Measurements from ENCODE around the gene MALRD1. TPM values are rescaled to one million over a fixed set of nuclear protein-coding genes. Genes with fewer than 3 reads are reported as not detected.

MALRD1 gene
- total and polyA plus RNA-seq, 2 donors from 2014 or later: 2.0 to 2.4 TPM

GRCh38 chr10:19493917-19494316 is 445.3 kb downstream of the MALRD1 start:
- DNase-seq (no peak), FAIRE-seq (no peak)
- H3K9ac ChIP-seq (ENCODE audit: low read length in 3 of 3): no peak overlapping the region
- H3K27me3 ChIP-seq (ENCODE audit: control insufficient read depth, insufficient read depth, low read length): no peaks in the 10 kb centered on the region
- no peak overlapping the region for H3K4me3 ChIP-seq (ENCODE audit: low read length in 3 of 3)
- no peak for TF ChIP-seq CTCF (IDR thresholded peaks at IDR 0.05; ENCODE audit: borderline replicate concordance, extremely low read depth, insufficient read depth)
- no peak overlapping the region for H3K27ac ChIP-seq (ENCODE audit: low read depth in 2 of 2, low read length in 2 of 2)
- intact Hi-C loops (cut with DNase I): no loop called here
- no peaks in the 10 kb centered on the region for H3K36me3 ChIP-seq (ENCODE audit: control insufficient read depth in 2 of 3, insufficient read depth in 3 of 3, low read length in 3 of 3)
- no peaks in the 10 kb centered on the region for H3K4me1 ChIP-seq (ENCODE audit: control insufficient read depth in 2 of 3, insufficient read depth in 2 of 3, low read depth in 1 of 3, low read length in 3 of 3)
- peaks cover 0 to 5% (median 0%) of the 10 kb centered on the region in 3 donors for H3K9me3 ChIP-seq (ENCODE audit: control insufficient read depth in 2 of 3, insufficient read depth in 1 of 3, low read length in 3 of 3)

GRCh38 chr10:19497026-19497425 is 448.4 kb downstream of the MALRD1 start:
- Histone ChIP-seq H3K27ac (ENCODE audit: low read depth in 2 of 2, low read length in 2 of 2) (no peak overlapping the region), H3K4me1 (ENCODE audit: control insufficient read depth in 2 of 3, insufficient read depth in 2 of 3, low read depth in 1 of 3, low read length in 3 of 3) (no peaks in the 10 kb centered on the region), H3K36me3 (ENCODE audit: control insufficient read depth in 2 of 3, insufficient read depth in 3 of 3, low read length in 3 of 3) (no peaks in the 10 kb centered on the region), H3K9me3 (ENCODE audit: control insufficient read depth in 2 of 3, insufficient read depth in 1 of 3, low read length in 3 of 3) (peaks cover 0 to 5% (median 0%) of the 10 kb centered on the region in 3 donors), H3K27me3 (ENCODE audit: control insufficient read depth, insufficient read depth, low read length) (no peaks in the 10 kb centered on the region), H3K9ac (ENCODE audit: low read length in 3 of 3) (no peak overlapping the region), H3K4me3 (ENCODE audit: low read length in 3 of 3) (no peak overlapping the region)
- DNase-seq (no peak), FAIRE-seq (no peak)
- no peak for TF ChIP-seq CTCF (IDR thresholded peaks at IDR 0.05; ENCODE audit: borderline replicate concordance, extremely low read depth, insufficient read depth)
- intact Hi-C loops (cut with DNase I): no loop called here

GRCh38 chr10:19498393-19499290 is 450.0 kb downstream of the MALRD1 start:
- Histone ChIP-seq H3K4me3 (ENCODE audit: low read length in 3 of 3) (no peak overlapping the region), H3K4me1 (ENCODE audit: control insufficient read depth in 2 of 3, insufficient read depth in 2 of 3, low read depth in 1 of 3, low read length in 3 of 3) (no peaks in the 10 kb centered on the region), H3K9me3 (ENCODE audit: control insufficient read depth in 2 of 3, insufficient read depth in 1 of 3, low read length in 3 of 3) (peaks cover 0 to 5% (median 0%) of the 10 kb centered on the region in 3 donors), H3K27ac (ENCODE audit: low read depth in 2 of 2, low read length in 2 of 2) (no peak overlapping the region), H3K27me3 (ENCODE audit: control insufficient read depth, insufficient read depth, low read length) (no peaks in the 10 kb centered on the region), H3K36me3 (ENCODE audit: control insufficient read depth in 2 of 3, insufficient read depth in 3 of 3, low read length in 3 of 3) (no peaks in the 10 kb centered on the region), H3K9ac (ENCODE audit: low read length in 3 of 3) (no peak overlapping the region)
- intact Hi-C loops (cut with DNase I): no loop called here
- no peak for DNase-seq
- TF ChIP-seq CTCF (IDR thresholded peaks at IDR 0.05; ENCODE audit: borderline replicate concordance, extremely low read depth, insufficient read depth): no peak
- no peak for FAIRE-seq

Data from kidney (tissue), 14 donors.